Activated T-helper 2 cell treated with anti-CD3 and anti-CD28 coated beads, Interferon-gamma antibody, Interleukin-2, Interleukin-4, amounts not matched to agents 10 μg/mL and 5 μg/mL and 100 μg/mL, durations not matched to agents 14 hours and 24 hours and 36 hours (primary cell): ENCODE data around the gene GRK1. TPM values are rescaled to one million over a fixed set of nuclear protein-coding genes. Genes with fewer than 3 reads are reported as not detected.

Experiments
- DNase-seq: peaks from one replicate; pipeline ENCODE4 v3.0.0; 2021; ENCODE audit warnings: low spot score
- H3K27ac Mint-ChIP-seq: one replicate; pipeline ENCODE4 v1.8.0; 2021; ENCODE audit warnings: mixed read lengths
- H3K27me3 Mint-ChIP-seq: one replicate; pipeline ENCODE4 v1.8.0; 2021; ENCODE audit warnings: low read depth, mixed read lengths
- H3K36me3 Mint-ChIP-seq: one replicate; pipeline ENCODE4 v1.8.0; 2021; ENCODE audit warnings: low read depth, mixed read lengths
- H3K4me1 Mint-ChIP-seq: one replicate; pipeline ENCODE4 v1.8.0; 2021; ENCODE audit warnings: low read depth, mixed read lengths
- H3K4me3 Mint-ChIP-seq: one replicate; pipeline ENCODE4 v1.8.0; 2021; ENCODE audit warnings: low read depth, mild to moderate bottlenecking, moderate library complexity, mixed read lengths
- H3K9me3 Mint-ChIP-seq: one replicate; pipeline ENCODE4 v1.8.0; 2021; ENCODE audit warnings: mixed read lengths
- intact Hi-C: fragments of 100-400 bp; cut with micrococcal nuclease; formaldehyde crosslinking; loops from one replicate; pipeline ENCODE4 v1.15.1; 2023
- total RNA-seq: library from RNA; stranded (reverse); gene quantifications from 2 replicates; pipeline ENCODE4 v1.2.3, GENCODE V29; 2022

The GRK1 gene
- total RNA-seq, 1 donor from 2014 or later = 0.11 TPM

GRCh38 chr13:113732961-113733950 is 66.2 kb downstream of the GRK1 start:
- Mint-ChIP-seq H3K27me3 (no peaks in the 10 kb centered on the region), H3K4me3 (no peak overlapping the region), H3K27ac (no peak overlapping the region), H3K36me3 (no peaks in the 10 kb centered on the region), H3K4me1 (no peaks in the 10 kb centered on the region), H3K9me3 (no peaks in the 10 kb centered on the region)
- no peak for DNase-seq
- intact Hi-C loops = no loop called here

GRCh38 chr13:113734099-113734825 is 67.2 kb downstream of the GRK1 start:
- intact Hi-C loops = no loop called here
- Mint-ChIP-seq H3K9me3 (no peaks in the 10 kb centered on the region), H3K4me1 (no peaks in the 10 kb centered on the region), H3K27me3 (no peaks in the 10 kb centered on the region), H3K27ac (no peak overlapping the region), H3K4me3 (no peak overlapping the region), H3K36me3 (no peaks in the 10 kb centered on the region)
- no peak for DNase-seq

DNA sequence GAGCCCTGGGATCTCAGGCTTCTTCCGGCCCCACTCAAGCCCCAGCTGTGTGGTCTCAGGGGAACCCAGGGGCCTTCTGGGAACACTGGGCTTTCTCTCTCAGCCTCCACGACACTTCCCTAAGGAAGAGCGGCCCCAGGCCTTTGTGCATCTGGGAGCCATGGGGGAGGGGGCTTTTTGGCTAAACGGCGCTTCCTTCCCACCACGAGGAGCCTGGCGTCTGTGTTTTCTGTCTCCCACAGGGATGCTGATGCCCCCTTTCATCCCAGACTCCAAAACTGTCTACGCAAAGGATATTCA is 67.8 kb downstream of the GRK1 start:
- no peak overlapping the region for H3K27ac Mint-ChIP-seq
- no peak overlapping the region for H3K4me3 Mint-ChIP-seq
- no peaks in the 10 kb centered on the region for H3K9me3 Mint-ChIP-seq
- no peaks in the 10 kb centered on the region for H3K36me3 Mint-ChIP-seq
- H3K4me1 Mint-ChIP-seq = no peaks in the 10 kb centered on the region
- intact Hi-C loops = no loop called here
- no peak for DNase-seq
- H3K27me3 Mint-ChIP-seq = peaks cover 4% of the 10 kb centered on the region

GRCh38 chr13:113735194-113735593 is 68.2 kb downstream of the GRK1 start:
- Mint-ChIP-seq H3K4me1 (no peaks in the 10 kb centered on the region), H3K36me3 (no peaks in the 10 kb centered on the region), H3K4me3 (no peak overlapping the region), H3K27ac (no peak overlapping the region), H3K9me3 (no peaks in the 10 kb centered on the region), H3K27me3 (peaks cover 8% of the 10 kb centered on the region)
- no peak for DNase-seq
- intact Hi-C loops = no loop called here

GRCh38 chr13:113735750-113736149 is 68.7 kb downstream of the GRK1 start:
- no peaks in the 10 kb centered on the region for H3K9me3 Mint-ChIP-seq
- H3K27ac Mint-ChIP-seq = no peak overlapping the region
- H3K36me3 Mint-ChIP-seq = no peaks in the 10 kb centered on the region
- H3K4me1 Mint-ChIP-seq = peaks cover 2% of the 10 kb centered on the region
- DNase-seq = no peak
- peaks cover 12% of the 10 kb centered on the region for H3K27me3 Mint-ChIP-seq
- H3K4me3 Mint-ChIP-seq = no peak overlapping the region
- intact Hi-C loops = no loop called here

DNA sequence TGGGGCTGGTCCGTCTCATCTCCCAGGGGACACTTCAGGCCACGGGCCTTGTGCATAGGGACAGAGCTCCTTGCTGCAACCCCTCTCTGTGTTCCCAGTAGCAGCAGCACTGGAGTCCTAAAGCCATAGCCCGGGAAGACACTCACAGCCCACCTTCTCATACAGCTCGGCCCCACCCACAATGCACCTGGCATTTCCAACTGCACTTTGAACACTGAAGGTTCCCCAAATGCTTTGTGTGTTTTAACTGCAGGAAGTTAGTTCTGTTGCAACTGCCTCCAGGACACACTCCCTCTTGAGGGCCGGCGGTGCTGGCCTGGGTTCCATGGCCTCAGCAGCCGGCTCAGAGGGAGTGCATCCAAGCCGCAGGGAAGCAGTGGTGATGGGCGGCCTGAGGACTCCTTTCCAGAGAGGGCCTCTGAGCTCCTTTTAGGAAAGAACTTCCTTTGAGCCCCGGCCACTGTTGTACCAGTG is 69.3 kb downstream of the GRK1 start:
- H3K36me3 Mint-ChIP-seq = no peaks in the 10 kb centered on the region
- no peak for DNase-seq
- intact Hi-C loops = no loop called here
- peaks cover 8% of the 10 kb centered on the region for H3K4me1 Mint-ChIP-seq
- peaks cover 18% of the 10 kb centered on the region for H3K27me3 Mint-ChIP-seq
- H3K9me3 Mint-ChIP-seq = no peaks in the 10 kb centered on the region
- no peak overlapping the region for H3K27ac Mint-ChIP-seq
- H3K4me3 Mint-ChIP-seq = no peak overlapping the region

DNA sequence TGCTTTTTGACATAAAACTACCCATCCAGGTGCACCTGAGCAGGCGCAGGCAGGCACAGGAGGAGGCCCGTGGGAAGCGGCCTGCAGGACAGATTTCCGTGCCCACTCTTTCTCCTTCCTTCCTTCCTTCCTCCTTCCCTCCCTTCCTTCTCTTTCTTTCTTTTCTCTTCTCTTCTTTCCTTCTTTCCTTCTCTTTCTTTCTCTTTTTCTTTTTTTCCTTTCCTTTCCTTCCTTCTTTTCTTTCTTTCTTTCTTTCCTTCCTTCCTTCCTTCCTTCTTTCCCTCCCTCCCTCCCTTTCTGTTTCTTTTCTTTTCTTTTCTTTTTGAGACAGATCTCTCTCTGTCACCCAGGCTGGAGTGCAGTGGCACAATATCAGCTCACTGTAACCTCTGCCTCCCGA is 70.8 kb downstream of the GRK1 start:
- peaks cover 21% of the 10 kb centered on the region for H3K4me1 Mint-ChIP-seq
- no peak overlapping the region for H3K4me3 Mint-ChIP-seq
- no peaks in the 10 kb centered on the region for H3K9me3 Mint-ChIP-seq
- peaks cover 23% of the 10 kb centered on the region for H3K27me3 Mint-ChIP-seq
- intact Hi-C loops = no loop called here
- H3K36me3 Mint-ChIP-seq = no peaks in the 10 kb centered on the region
- no peak for DNase-seq
- no peak overlapping the region for H3K27ac Mint-ChIP-seq

DNA sequence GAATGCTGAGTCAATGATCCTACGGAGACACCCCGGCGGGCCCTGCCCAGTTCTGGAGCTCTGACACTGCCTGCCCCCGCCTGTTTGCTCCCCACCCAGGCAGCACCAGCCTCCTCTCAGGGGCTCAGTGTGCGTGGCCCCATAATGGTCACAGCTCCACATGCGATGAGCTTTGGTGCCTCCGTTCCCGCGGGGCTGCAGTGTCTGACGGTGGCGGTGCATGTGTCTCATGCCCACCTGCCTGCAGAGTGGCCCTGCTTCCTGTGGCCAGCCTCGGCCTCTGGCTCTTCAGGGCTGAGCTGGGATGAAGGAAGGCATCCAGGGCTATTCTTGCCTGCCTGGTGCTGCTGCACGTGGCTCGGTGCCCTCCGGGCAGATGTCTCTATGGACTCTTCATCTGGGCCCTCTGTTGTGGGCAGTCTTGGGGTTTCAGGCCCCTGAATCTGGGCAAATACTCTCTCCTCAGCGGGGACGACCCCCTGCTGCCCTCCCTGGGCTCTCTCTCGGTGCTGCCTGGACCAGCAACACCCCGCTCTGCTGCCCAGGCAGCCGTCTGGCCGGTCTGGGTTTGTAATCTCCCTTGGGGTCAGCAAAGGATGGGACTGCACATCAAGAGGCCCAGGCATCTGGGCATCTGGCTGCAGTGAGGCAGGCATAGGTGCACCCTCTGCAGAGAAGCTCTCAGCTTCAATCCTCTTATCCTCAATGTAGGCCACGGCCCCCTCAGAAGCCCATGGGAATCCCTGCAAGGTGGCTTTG is 72.7 kb downstream of the GRK1 start:
- no peaks in the 10 kb centered on the region for H3K9me3 Mint-ChIP-seq
- no peak for DNase-seq
- peaks cover 21% of the 10 kb centered on the region for H3K4me1 Mint-ChIP-seq
- intact Hi-C loops = no loop called here
- peaks cover 24% of the 10 kb centered on the region for H3K27me3 Mint-ChIP-seq
- no peak overlapping the region for H3K4me3 Mint-ChIP-seq
- H3K27ac Mint-ChIP-seq = no peak overlapping the region
- H3K36me3 Mint-ChIP-seq = no peaks in the 10 kb centered on the region

GRCh38 chr13:113740286-113740556 is 73.2 kb downstream of the GRK1 start:
- intact Hi-C loops = no loop called here
- Mint-ChIP-seq H3K36me3 (no peaks in the 10 kb centered on the region), H3K9me3 (no peaks in the 10 kb centered on the region), H3K4me3 (no peak overlapping the region), H3K4me1 (peaks cover 21% of the 10 kb centered on the region), H3K27me3 (peaks cover 27% of the 10 kb centered on the region), H3K27ac (no peak overlapping the region)
- DNase-seq = no peak

DNA sequence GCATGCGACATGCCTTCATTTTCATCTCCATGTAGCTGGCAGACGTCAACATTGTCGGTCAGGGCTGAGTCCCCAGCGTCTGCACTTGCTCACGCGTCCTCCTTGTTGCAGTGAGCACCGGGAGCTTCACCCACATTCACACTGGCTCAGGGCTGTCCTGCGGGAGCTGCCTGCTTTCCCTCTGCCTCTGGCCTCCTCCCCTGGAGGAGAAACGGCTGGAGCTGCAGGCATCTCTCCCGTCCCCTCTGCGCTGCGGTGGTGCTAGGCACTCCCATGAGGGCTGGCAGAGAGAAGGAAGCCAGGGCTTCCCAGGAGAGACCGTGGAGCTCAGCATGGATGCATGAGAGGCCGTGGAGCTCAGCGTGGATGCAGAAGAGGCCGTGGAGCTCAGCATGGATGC is 73.6 kb downstream of the GRK1 start:
- H3K4me3 Mint-ChIP-seq = no peak overlapping the region

DNA sequence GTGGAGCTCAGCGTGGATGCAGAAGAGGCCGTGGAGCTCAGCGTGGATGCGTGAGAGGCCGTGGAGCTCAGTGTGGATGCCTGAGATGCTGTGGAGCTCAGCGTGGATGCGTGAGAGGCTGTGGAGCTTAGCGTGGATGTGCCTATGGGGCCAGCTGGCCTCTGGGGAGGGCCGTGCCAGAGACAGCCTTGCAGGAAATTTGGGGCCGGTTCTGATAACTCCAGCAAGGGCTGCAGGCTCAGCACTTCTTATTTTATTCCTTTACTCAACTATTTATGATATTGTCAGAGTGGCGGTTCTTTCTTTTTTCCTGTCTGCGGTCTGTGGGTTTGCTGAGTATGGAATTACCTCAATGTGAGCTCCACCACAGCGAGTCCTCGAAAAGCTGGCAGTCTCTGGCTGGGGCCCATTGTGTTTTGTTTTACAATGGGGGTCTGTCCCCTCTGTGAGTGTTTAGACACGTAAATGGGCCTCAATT is 74.2 kb downstream of the GRK1 start:
- intact Hi-C loops = no loop called here
- no peak for DNase-seq
- Mint-ChIP-seq H3K36me3 (no peaks in the 10 kb centered on the region), H3K27ac (no peak overlapping the region), H3K4me1 (peaks cover 21% of the 10 kb centered on the region), H3K9me3 (no peaks in the 10 kb centered on the region), H3K4me3 (no peak overlapping the region), H3K27me3 (peaks cover 27% of the 10 kb centered on the region)

More for the DNA sequence above, 73.6 kb downstream of the GRK1 start:
- Mint-ChIP-seq H3K4me1 (peaks cover 21% of the 10 kb centered on the region), H3K27me3 (peaks cover 27% of the 10 kb centered on the region), H3K27ac (no peak overlapping the region), H3K9me3 (no peaks in the 10 kb centered on the region), H3K36me3 (no peaks in the 10 kb centered on the region)
- no peak for DNase-seq
- intact Hi-C loops = no loop called here

DNA sequence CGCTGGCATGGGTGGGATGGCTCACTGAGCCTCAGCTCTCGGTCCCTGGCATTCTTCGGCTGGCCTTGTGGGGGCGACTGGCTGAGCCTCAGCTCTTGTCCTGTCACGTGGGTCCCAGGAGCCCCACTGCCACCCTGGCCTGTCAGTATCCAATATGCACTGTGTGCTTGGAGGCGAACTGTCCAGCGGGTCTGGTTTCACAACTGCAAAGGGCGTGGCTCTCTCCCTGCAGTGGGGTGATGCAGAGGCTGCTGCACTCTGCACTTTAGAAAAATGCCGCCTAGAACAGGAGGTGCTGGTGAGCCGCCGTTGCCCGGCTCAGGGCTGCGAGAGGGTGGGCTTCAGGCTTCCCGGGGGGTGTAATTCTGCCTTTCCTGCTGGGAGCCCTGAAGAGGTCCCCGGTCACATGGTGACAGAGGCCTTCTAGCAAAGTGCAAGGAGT is 75.0 kb downstream of the GRK1 start:
- Mint-ChIP-seq H3K27me3 (peaks cover 27% of the 10 kb centered on the region), H3K9me3 (no peaks in the 10 kb centered on the region), H3K4me3 (no peak overlapping the region), H3K4me1 (peaks cover 21% of the 10 kb centered on the region), H3K27ac (no peak overlapping the region), H3K36me3 (no peaks in the 10 kb centered on the region)
- no peak for DNase-seq
- intact Hi-C loops = no loop called here
